H9 (cell line): ENCODE results near the gene BRMS1. TPM values are rescaled to one million over a fixed set of nuclear protein-coding genes. Genes with fewer than 3 reads are reported as not detected.

Experiments
- DNase-seq: peaks from one replicate; pipeline ENCODE4 v3.0.0-alpha.2; 2017
- H2AFZ ChIP-seq: one replicate; pipeline ENCODE4 v1.6.1; 2013; ENCODE audit warnings: mild to moderate bottlenecking, low read length, control low read depth, moderate library complexity
- H2AK5ac ChIP-seq: 2 replicates; pipeline ENCODE4 v1.6.1; 2013; ENCODE audit warnings: low read length, control low read depth, mixed read lengths; ENCODE audit not compliant: insufficient read length
- H2BK120ac ChIP-seq: one replicate; pipeline ENCODE4 v1.6.1; 2013; ENCODE audit warnings: low read depth, mild to moderate bottlenecking, low read length, control low read depth, inconsistent platforms; ENCODE audit not compliant: poor library complexity, severe bottlenecking
- H2BK12ac ChIP-seq: 2 replicates; pipeline ENCODE4 v1.6.1; 2013; ENCODE audit warnings: low read length, control low read depth, mixed read lengths, low read depth; ENCODE audit not compliant: insufficient read length
- H2BK15ac ChIP-seq: 2 replicates; pipeline ENCODE4 v1.6.1; 2013; ENCODE audit warnings: low read depth, low read length, control low read depth
- H2BK20ac ChIP-seq: one replicate; pipeline ENCODE4 v1.6.1; 2013; ENCODE audit warnings: low read depth, mild to moderate bottlenecking, low read length, control low read depth, inconsistent platforms; ENCODE audit not compliant: poor library complexity, severe bottlenecking
- H2BK5ac ChIP-seq: 2 replicates; pipeline ENCODE4 v1.6.1; 2013; ENCODE audit warnings: low read length, control low read depth, mixed read lengths; ENCODE audit not compliant: insufficient read length
- H3K14ac ChIP-seq: 2 replicates; pipeline ENCODE4 v1.6.1; 2013; ENCODE audit warnings: low read length, control low read depth; ENCODE audit not compliant: insufficient read depth
- H3K18ac ChIP-seq: 2 replicates; pipeline ENCODE4 v1.6.1; 2013; ENCODE audit warnings: low read depth, mild to moderate bottlenecking, mixed read lengths, low read length, control low read depth; ENCODE audit not compliant: insufficient read length
- H3K23ac ChIP-seq: 2 replicates; pipeline ENCODE4 v1.6.1; 2013; ENCODE audit warnings: low read length, control low read depth, mixed read lengths, low read depth; ENCODE audit not compliant: insufficient read length
- H3K23me2 ChIP-seq: 2 replicates; pipeline ENCODE4 v1.6.1; 2013; ENCODE audit warnings: low read depth, mild to moderate bottlenecking, mixed read lengths, low read length, control low read depth; ENCODE audit not compliant: insufficient read length, poor library complexity, severe bottlenecking
- H3K27ac ChIP-seq: 2 replicates; pipeline ENCODE4 v1.5.1; 2013; ENCODE audit warnings: low read length, control low read depth, mixed read lengths, low read depth; ENCODE audit not compliant: insufficient read length
- H3K27me3 ChIP-seq: 2 replicates; pipeline ENCODE4 v1.6.1; 2013; ENCODE audit warnings: low read length, control low read depth, inconsistent platforms; ENCODE audit not compliant: insufficient read depth
- H3K4ac ChIP-seq: 2 replicates; pipeline ENCODE4 v1.6.1; 2013; ENCODE audit warnings: low read depth, mild to moderate bottlenecking, control low read depth, inconsistent platforms, low read length, moderate library complexity
- H3K4me1 ChIP-seq: 2 replicates; pipeline ENCODE4 v1.6.1; 2013; ENCODE audit warnings: low read length, control low read depth, inconsistent platforms; ENCODE audit not compliant: insufficient read depth
- H3K4me2 ChIP-seq: 2 replicates; pipeline ENCODE4 v1.6.1; 2013; ENCODE audit warnings: low read length, control low read depth, mixed read lengths; ENCODE audit not compliant: insufficient read length, insufficient read depth
- H3K56ac ChIP-seq: 2 replicates; pipeline ENCODE4 v1.6.1; 2013; ENCODE audit warnings: low read depth, mild to moderate bottlenecking, mixed read lengths, low read length, control low read depth; ENCODE audit not compliant: insufficient read length
- H3K79me1 ChIP-seq: 2 replicates; pipeline ENCODE4 v1.6.1; 2013; ENCODE audit warnings: low read depth, mild to moderate bottlenecking, moderate library complexity, low read length, control low read depth, inconsistent platforms; ENCODE audit not compliant: insufficient read depth, poor library complexity, severe bottlenecking
- H3K79me2 ChIP-seq: 2 replicates; pipeline ENCODE4 v1.6.1; 2013; ENCODE audit warnings: low read length, control low read depth, inconsistent platforms; ENCODE audit not compliant: insufficient read depth
- H3K9ac ChIP-seq: 2 replicates; pipeline ENCODE4 v1.6.1; 2013; ENCODE audit warnings: low read length, control low read depth, mixed read lengths; ENCODE audit not compliant: insufficient read length; ENCODE audit errors: extremely low read depth
- H3K9me3 ChIP-seq: one replicate; pipeline ENCODE4 v1.6.1; 2013; ENCODE audit warnings: low read depth, low read length, inconsistent platforms; ENCODE audit not compliant: control insufficient read depth
- H3T11ph ChIP-seq: one replicate; pipeline ENCODE4 v1.6.1; 2013; ENCODE audit warnings: mild to moderate bottlenecking, low read length, control low read depth, inconsistent platforms
- H4K20me1 ChIP-seq: one replicate; pipeline ENCODE4 v1.6.1; 2013; ENCODE audit not compliant: control insufficient read depth, insufficient read length, insufficient read depth
- H4K5ac ChIP-seq: 2 replicates; pipeline ENCODE4 v1.6.1; 2013; ENCODE audit warnings: low read depth, mild to moderate bottlenecking, mixed read lengths, low read length, control low read depth; ENCODE audit not compliant: insufficient read length
- H4K8ac ChIP-seq: replicated peaks from 2 replicates; pipeline ENCODE4 v1.6.1; 2013; ENCODE audit warnings: low read length, control low read depth, mixed read lengths, low read depth; ENCODE audit not compliant: insufficient read length
- H4K91ac ChIP-seq: 2 replicates; pipeline ENCODE4 v1.6.1; 2013; ENCODE audit warnings: low read depth, mild to moderate bottlenecking, moderate library complexity, mixed read lengths, low read length, control low read depth; ENCODE audit not compliant: insufficient read length
- H3K27ac Mint-ChIP-seq, 3 experiments: 2 replicates in 2 of 3; 3 replicates in 1 of 3; pipeline ENCODE4 v1.8.0; 2020 to 2021; ENCODE audit warnings: mixed read lengths in 3 of 3, mild to moderate bottlenecking in 1 of 3, moderate library complexity in 1 of 3
- H3K27me3 Mint-ChIP-seq: 2 replicates; pipeline ENCODE4 v1.8.0; 2021; ENCODE audit warnings: low read depth, mild to moderate bottlenecking, moderate library complexity, mixed read lengths
- H3K36me3 Mint-ChIP-seq, 3 experiments: 2 replicates in 2 of 3; 3 replicates in 1 of 3; pipeline ENCODE4 v1.8.0; 2020 to 2021; ENCODE audit warnings: low read depth in 3 of 3, mixed read lengths in 3 of 3; ENCODE audit not compliant: insufficient read depth in 1 of 3
- H3K4me1 Mint-ChIP-seq, 2 experiments: 2 replicates each; pipeline ENCODE4 v1.8.0; 2020; ENCODE audit warnings: mixed read lengths in 2 of 2
- H3K4me3 Mint-ChIP-seq, 2 experiments: 2 replicates in 1 of 2; 3 replicates in 1 of 2; pipeline ENCODE4 v1.8.0; 2020 to 2021; ENCODE audit warnings: mild to moderate bottlenecking in 2 of 2, mixed read lengths in 2 of 2, moderate library complexity in 1 of 2
- H3K9me3 Mint-ChIP-seq, 2 experiments: 2 replicates in 1 of 2; 3 replicates in 1 of 2; pipeline ENCODE4 v1.8.0; 2020; ENCODE audit warnings: mild to moderate bottlenecking in 2 of 2, mixed read lengths in 2 of 2, moderate library complexity in 1 of 2
- WGBS: extraction: QIAGEN DNeasy Blood & Tissue Kit; methylation state at CpG from one replicate; pipeline ENCODE4 v1.1.7; 2013; ENCODE audit warnings: missing lambda C conversion rate, low lambda C conversion rate, mixed read lengths; ENCODE audit not compliant: insufficient read length; ENCODE audit errors: extremely low coverage; 5-methylcytosine and 5-hydroxymethylcytosine counted together
- total RNA-seq: library from RNA; stranded (reverse); gene quantifications from 2 replicates; pipeline ENCODE4 v1.2.1, GENCODE V29; 2021
- TF ChIP-seq, protein P1 (sequence below): fragments of 200-600 bp; sonication (generic); conservative IDR thresholded peaks from 3 replicates; pipeline ENCODE4 v1.8.0; 2021; ENCODE audit warnings: antibody characterized with exemption, mild to moderate bottlenecking

The BRMS1 gene
- total RNA-seq, 1 experiment from 2014 or later = 50.1 TPM

DNA sequence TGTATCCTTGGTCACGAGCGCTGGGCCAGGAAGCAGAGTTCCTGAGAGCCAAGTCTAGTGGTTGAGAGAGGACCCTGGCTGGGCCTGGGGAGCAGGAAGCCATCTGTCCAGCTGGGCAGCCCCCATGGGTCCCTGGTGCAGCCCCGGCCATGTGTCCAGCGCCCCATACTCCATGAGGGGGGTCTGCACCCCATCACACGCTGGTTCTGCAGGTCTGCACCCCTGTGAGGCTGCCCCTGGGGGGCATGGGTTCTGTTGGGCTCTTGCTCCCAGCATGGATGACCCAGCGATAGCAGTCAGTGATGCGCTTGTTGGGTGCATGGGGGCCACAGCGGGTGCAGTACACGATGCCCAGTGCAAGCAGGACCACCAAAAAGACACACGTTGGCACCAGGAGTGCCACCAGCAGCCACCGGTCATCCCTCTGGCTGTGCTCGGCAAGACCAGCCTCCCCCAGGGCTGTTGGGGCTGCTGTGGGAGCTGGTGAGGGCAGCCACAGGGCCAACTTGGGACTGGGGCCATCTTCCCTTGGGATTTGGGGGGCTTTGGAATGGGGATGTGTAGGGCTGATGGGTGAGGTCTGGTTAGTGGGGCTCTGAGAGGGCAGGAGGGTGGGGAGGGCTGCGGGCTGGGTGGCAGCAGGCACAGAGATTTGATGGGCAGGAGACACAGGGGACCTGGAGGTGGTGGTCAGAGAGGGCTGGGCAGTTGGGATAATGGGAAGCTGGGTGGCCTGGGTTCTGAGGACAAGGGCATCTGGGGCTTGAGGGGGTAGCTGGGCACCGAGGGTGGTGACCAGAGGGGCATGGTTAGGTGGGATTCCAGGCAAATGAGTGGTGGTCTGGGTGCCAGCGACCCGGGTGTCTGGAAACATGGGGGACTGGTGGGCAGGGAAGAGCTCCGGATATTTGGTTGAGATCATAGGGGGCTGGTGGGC is 30.1 kb downstream of the BRMS1 start:
- H3K23ac ChIP-seq = no peak overlapping the region
- no peak overlapping the region for H4K8ac ChIP-seq
- no peak overlapping the region for H2BK12ac ChIP-seq
- no CpG with 5 or more reads among the region's 17 CpGs for WGBS
- H3T11ph ChIP-seq = no peak overlapping the region
- peaks cover 12% of the 10 kb centered on the region for H3K23me2 ChIP-seq
- H3K4me1 Mint-ChIP-seq = peaks cover 26 to 37% of the 10 kb centered on the region in 2 experiments
- no peak overlapping the region; the same call in 1 of the 2 replicates for H3K14ac ChIP-seq
- H2BK120ac ChIP-seq = no peak overlapping the region
- no peak overlapping the region for H2BK5ac ChIP-seq
- peak overlapping the region in 1 of 2 experiments; percentile 49; a peak in 2 of 5 replicates for H3K4me3 Mint-ChIP-seq
- H3K9ac ChIP-seq = no peak overlapping the region
- no peak for DNase-seq
- no peaks in the 10 kb centered on the region for H4K20me1 ChIP-seq
- H3K9me3 Mint-ChIP-seq = peaks cover 7 to 14% of the 10 kb centered on the region in 2 experiments
- H3K4me1 ChIP-seq = peaks cover 2% of the 10 kb centered on the region; the same call in 1 of the 2 replicates
- no peak overlapping the region for H3K56ac ChIP-seq
- TF ChIP-seq, protein P1, sequence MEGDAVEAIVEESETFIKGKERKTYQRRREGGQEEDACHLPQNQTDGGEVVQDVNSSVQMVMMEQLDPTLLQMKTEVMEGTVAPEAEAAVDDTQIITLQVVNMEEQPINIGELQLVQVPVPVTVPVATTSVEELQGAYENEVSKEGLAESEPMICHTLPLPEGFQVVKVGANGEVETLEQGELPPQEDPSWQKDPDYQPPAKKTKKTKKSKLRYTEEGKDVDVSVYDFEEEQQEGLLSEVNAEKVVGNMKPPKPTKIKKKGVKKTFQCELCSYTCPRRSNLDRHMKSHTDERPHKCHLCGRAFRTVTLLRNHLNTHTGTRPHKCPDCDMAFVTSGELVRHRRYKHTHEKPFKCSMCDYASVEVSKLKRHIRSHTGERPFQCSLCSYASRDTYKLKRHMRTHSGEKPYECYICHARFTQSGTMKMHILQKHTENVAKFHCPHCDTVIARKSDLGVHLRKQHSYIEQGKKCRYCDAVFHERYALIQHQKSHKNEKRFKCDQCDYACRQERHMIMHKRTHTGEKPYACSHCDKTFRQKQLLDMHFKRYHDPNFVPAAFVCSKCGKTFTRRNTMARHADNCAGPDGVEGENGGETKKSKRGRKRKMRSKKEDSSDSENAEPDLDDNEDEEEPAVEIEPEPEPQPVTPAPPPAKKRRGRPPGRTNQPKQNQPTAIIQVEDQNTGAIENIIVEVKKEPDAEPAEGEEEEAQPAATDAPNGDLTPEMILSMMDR = no peak
- H3K27me3 Mint-ChIP-seq = peaks cover 20% of the 10 kb centered on the region
- no peak overlapping the region for H3K27ac ChIP-seq
- H3K18ac ChIP-seq = no peak overlapping the region
- no peaks in the 10 kb centered on the region for H3K27me3 ChIP-seq
- H3K4ac ChIP-seq = no peak overlapping the region
- H3K79me2 ChIP-seq = no peaks in the 10 kb centered on the region
- no peak overlapping the region for H2BK20ac ChIP-seq
- no peak overlapping the region for H2AK5ac ChIP-seq
- no peak overlapping the region for H3K4me2 ChIP-seq
- H4K5ac ChIP-seq = no peak overlapping the region
- H3K36me3 Mint-ChIP-seq = peaks cover 5 to 12% (median 11%) of the 10 kb centered on the region in 3 experiments
- H4K91ac ChIP-seq = no peak overlapping the region
- no peak overlapping the region for H2AFZ ChIP-seq
- no peaks in the 10 kb centered on the region for H3K9me3 ChIP-seq
- peak overlapping the region in 1 of 3 experiments; percentile 91; a peak in 1 of 7 replicates for H3K27ac Mint-ChIP-seq
- no peaks in the 10 kb centered on the region for H3K79me1 ChIP-seq
- H2BK15ac ChIP-seq = no peak overlapping the region
